GM20431 (cell line): ENCODE measurements around the gene ZSCAN2.

ENCODE experiments used
- in situ Hi-C: fragments of 300-500 bp; cut with MseI, MboI; formaldehyde crosslinking; loops from one replicate; pipeline ENCODE4 v1.15.0; 2020; ENCODE audit warnings: low sequenced_read_pairs; ENCODE audit not compliant: unreplicated experiment

ZSCAN2 gene

DNA sequence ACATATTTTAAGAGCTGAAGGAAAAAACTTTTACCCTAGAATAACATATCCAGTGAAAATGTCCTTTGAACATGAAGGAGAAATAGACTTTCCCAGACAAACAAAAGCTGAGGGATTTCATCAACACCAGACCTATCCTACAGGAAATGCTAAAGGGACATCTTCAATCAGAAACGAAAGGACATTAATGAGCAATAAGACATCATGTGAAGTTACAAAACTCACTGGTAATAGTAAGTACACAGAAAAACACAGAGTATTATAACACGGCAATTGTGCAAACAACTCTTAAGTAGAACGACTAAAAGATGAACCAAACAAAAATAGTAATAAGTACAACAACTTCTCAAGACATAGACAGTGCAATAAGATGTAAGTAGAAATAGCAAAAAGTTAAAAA is 3.5 kb upstream of the ZSCAN2 start:
- in situ Hi-C loops, result no loop called here

DNA sequence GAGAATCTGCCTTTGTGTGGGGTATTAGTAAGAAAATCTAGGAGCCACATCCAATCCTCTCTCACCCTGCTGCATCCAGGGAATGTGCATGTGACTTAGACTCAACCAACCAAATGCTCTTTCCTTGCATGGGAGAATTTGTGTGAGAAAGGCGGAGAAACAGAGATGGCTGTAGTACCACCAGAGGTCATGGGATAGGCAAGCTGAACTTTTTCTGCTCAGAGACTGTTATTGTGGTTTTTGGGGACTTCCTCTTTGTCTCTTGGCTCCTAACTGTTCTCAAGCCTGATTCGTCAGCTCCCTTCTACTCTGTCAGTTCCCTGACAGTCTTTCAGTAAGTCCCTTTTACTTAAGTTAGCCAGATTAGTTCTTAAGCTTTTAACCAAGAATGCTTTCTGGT is 2.6 kb upstream of the ZSCAN2 start:
- in situ Hi-C loops, result no loop called here

DNA sequence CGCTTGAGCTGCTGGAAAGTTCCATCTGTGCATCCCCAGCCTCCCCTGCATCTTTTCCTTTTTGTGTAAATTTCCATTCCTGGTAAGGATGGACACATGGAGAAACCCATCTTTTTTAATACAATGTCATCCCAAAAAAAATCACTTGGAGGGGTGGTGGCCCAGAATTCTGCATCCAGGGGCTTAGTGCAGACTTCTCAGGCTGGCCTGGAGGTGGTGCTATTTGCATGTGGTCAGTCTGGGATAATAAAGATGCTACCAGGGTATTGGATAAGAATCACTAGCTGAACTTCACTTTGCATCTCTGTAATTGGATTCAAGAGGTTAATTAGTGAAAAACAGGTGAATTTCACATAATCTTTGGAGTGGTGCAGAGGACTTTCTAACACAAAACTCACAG is 1.8 kb upstream of the ZSCAN2 start:
- in situ Hi-C loops, result no loop called here

DNA sequence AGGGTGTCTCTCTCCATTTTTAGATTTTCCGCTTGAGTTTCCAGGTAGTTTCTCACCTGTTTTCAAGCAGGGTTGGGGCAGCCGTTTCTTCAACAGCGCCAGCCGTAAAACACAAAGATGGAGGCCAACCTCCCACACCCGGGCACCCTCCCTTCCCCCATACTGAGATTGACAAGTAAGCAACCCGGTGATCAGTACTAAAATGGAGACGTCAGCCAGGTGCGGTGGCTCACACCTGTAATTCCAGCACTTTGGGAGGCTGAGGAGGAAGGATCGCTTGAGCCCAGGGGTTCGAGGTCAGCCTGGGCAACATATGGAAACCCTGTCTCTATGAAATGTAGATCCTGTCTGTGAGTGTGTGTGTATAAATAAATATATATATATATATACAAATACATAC is 903 bp upstream of the ZSCAN2 start:
- in situ Hi-C loops, result no loop called here

DNA sequence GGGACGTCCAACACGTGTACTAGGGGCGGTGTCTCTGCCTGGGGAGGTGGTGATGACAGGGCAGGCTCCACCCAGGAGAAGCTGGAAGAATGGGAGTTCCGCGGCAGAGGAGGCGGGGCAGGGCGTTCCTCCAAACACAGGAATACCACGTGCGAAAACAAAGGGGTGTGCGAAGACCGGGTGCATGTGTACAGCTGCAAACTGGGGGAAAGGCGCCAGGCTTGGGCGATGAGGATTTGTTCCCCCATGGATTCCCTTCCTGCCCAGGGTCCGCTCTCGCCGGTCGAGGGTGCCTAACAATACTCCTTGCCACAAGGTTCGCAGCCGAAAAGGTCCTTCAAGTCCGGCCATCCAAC is 500 bp upstream of the ZSCAN2 start:
- in situ Hi-C loops, result no loop called here

DNA sequence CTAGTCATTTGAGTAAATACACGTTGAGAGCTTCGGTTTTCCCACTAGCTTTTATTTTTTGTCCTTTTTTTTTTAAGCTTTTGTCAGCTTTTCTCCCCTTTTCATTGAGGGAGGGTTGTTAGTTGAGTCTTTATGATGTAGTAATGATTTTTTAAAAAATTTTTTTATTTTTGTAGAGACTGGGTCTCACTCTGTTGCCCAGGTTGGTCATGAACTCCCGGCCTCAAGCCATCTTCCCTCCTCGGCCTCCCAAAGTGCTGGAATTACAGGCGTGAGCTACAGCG is 688 bp downstream of the ZSCAN2 start:
- in situ Hi-C loops, result no loop called here

DNA sequence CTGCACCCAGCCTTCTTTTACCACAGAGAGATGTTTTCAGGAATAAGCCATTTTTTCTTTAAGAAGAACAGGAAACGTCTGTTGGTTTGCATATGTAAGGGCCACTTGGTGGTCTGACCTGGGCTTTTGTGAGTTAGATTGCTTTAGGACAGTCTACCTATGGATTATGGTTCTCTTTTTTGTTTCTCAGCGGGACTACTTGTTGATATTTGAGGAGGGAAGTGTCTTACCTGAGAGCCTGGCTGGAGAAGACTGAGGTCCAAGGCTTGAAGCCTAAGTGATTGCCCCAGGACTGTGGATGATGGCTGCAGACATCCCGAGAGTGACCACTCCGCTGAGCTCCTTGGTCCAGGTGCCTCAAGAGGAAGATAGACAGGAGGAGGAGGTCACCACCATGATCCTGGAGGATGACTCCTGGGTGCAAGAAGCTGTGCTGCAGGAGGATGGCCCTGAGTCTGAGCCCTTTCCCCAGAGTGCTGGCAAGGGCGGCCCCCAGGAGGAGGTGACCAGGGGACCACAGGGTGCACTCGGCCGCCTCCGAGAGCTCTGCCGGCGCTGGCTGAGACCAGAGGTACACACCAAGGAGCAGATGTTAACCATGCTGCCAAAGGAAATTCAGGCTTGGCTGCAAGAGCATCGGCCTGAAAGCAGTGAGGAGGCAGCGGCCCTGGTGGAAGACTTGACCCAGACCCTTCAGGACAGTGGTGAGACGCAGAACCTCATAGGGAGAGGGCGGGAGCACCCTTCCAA is 3.0 kb downstream of the ZSCAN2 start:
- in situ Hi-C loops, result no loop called here

DNA sequence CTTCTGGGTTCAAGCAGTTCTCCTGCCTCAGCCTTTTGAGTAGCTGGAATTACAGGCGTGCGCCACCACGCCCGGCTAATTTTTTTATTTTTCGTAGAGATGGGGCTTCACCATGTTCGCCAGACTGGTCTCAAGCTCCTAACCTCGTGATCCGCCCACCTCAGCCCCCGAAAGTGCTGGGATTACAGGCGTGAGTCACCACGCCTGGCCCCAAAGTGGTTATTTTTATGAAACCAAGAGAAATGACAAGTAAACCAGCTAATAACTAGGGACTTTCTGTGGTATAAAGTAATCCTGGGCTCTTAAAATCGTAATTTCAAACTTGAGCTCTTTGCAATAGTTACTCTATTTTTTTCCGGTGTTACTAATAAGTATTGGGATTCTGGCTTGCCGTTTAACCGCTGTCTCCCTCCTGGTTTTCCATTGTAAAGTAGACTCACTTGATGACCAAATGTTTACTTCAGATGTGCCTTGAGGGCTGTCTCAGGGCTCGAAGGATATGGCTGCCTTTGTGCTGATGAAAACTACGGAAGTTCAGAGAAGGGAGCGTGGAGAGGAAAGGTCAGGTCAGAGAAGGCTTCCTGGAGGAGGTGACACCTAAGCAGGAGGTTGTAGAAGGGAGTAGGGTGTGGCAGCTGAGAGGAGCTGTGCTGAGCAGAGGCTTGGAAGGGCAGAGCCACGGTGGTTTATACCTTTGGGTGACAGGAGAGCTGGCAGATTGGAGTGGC is 4.2 kb downstream of the ZSCAN2 start:
- in situ Hi-C loops, result no loop called here

DNA sequence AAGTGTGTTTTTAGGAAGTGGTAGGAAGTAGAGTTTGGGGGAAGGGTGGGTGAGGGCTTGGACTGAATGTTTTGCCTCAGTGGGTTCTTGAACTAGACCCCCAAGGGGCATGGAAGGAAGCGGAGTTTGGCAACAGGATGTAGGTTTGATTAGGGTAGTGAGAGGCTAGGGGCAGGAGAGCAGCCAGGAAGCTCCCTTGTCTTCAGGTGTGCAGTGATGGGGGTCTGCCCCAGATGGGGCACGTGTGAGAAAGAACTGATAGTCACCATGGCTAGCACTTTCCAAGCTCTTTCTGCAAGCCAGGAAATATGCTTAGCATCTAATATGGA is 4.7 kb downstream of the ZSCAN2 start:
- in situ Hi-C loops, result no loop called here

DNA sequence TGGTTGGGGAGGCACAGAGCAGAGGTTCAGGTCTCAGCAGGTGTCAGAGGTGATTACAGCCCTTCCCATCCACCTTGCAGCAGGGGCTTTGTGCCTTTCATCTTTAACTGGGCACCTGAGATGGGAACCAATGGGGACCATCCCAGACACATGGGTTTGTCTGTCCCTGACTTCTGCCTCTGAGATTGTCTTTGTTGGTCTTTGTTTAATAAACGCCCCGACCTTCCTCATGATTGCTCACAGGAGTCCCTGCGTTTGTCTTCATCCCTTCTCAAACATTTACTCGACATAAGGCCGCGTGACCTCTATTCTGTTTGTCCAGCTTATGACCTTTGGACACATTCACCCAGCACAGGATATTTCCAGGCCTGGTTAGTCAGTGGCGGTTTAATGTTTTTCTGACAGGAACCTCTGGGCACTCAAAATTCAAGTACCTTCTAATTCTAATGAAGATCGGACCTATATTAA is 5.9 kb downstream of the ZSCAN2 start:
- in situ Hi-C loops, result no loop called here

DNA sequence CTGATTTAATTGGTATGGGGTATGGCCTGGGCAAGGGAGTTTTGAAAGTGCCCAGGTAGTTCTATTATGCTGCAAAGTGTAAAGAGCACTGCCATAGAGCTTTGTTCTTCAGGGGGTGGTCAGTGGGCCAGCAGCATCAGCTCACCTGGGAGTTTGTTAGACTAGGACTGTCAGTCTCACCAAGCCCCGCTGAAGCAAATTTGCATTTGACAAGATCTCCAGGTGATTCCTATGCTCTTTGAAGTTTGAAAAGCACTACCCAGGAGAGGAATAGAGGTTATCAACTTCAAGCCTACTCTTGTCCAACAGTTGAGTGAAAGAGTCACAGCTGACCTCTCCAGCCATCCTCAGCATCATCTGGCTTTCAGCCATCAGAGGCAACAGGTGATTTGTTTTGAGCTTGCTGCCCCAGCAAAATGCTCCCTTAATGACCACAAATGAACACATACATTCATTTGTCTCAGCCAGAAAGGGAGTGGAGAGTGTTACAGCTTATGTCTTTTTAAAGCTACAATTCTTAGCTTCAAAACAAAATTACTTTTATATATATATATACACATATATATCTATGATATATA is 8.0 kb downstream of the ZSCAN2 start:
- in situ Hi-C loops, result no loop called here

DNA sequence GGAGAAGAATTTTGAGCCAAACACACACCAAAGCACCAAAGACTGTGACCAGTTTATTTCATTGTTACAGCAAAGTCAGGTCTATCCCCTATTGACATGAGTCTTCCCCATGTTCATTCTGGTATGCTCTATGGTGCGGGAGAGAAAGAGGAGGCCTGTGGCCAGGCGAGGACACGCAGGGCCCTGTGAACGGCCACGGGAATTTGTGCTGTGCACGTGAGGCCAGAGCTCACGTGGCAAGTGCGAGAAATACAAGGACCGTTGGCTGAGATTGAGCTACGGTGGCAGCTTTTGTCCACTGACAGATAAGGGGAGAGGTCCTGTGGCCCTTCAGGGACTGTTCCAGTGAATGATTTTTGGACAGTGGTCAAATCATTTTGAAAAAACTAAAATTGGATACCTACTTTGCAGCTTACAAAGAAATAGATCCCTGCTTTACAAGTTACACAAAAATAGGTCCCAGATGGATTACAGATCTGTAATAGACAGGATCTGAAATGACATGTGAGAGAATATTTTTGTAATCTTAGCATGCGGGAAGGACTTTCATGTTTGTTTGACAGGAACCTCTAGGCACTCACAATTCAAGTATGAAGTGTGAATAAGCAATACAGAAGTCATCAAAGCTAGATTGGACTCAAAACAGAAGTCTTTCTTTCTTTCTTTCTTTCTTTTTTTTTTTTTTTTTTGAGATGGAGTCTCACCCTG is 9.2 kb downstream of the ZSCAN2 start:
- in situ Hi-C loops, result no loop called here

DNA sequence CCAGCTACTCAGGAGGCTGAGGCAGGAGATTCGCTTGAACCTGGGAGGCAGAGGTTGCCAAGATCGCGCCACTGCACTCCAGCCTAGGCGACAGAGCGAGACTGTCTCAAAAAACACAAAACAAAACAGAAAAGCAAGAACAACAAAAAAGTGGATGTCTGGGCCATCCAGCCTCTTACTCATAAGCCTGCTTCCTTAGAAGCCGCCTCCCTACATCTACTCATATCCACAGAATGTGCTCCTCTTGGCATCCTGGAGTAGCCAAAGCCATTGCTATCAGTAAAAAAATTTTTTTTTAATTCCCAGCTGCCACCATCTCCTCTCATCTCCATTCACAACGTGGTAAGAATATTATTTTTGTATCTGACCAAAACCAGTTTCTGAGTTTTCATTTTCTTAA is 10.8 kb downstream of the ZSCAN2 start:
- in situ Hi-C loops, result no loop called here

DNA sequence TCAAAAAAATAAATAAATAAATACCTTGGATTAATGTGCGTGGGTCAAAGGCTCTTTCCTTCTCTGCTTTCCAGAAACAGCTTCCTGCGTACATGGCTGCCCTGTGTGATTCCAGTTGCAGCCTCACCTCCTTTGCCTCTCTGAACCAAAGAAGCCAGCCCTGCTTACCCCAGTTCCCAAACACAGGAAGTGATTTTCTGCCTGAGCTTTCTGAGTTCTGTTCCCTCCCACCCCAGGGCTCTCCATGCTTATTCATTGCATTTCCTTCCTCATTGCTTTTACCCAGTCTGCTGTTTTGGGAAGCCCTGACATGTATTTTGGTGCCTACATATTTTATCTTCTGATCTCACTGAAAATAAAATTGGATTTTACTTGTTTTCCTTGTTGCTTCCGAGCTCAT is 15.4 kb downstream of the ZSCAN2 start:
- in situ Hi-C loops, result no loop called here

DNA sequence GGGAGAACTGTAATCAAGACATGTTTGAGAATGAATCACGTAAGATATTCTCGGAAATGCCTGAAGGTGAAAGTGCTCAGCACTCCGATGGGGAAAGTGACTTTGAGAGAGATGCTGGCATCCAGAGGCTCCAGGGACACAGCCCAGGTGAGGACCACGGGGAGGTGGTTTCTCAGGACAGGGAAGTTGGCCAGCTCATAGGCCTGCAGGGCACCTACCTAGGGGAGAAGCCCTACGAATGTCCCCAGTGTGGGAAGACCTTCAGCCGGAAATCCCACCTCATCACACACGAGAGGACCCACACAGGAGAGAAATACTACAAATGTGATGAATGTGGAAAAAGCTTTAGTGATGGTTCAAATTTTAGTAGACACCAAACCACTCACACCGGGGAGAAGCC is 19.8 kb downstream of the ZSCAN2 start:
- in situ Hi-C loops, result no loop called here

DNA sequence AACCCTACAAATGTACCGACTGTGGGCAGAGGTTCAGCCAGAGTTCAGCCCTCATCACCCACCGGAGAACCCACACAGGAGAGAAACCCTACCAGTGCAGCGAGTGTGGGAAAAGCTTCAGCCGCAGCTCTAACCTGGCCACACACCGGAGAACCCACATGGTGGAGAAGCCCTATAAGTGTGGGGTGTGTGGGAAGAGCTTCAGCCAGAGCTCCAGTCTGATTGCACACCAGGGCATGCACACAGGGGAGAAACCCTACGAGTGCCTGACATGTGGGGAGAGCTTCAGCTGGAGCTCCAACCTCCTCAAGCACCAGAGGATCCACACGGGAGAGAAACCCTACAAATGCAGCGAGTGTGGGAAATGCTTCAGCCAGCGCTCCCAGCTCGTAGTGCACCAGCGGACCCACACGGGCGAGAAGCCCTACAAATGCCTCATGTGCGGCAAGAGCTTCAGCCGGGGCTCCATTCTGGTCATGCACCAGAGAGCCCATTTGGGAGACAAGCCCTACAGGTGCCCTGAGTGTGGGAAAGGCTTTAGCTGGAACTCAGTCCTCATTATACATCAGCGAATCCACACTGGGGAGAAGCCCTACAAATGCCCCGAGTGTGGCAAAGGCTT is 20.7 kb downstream of the ZSCAN2 start:
- in situ Hi-C loops, result no loop called here

DNA sequence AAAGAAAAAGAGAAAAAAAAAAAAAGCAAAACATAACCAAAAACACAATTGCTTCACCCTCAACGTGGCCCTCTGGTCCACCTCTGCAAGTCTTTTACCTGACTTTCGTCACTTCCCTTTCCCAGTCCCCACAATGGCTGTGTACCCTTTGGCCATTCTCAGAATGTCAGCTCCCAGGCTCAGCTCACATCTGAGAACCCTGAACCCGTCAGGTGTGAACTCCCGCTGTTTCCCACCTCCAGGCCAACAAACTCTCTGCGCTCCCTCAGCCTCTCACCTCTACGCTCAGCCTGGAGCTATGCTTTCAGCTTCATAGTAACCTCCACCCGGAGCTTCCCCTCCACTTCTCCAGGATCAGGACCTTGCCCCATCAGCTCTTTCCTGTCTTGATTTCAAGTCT is 23.6 kb downstream of the ZSCAN2 start:
- in situ Hi-C loops, result no loop called here

DNA sequence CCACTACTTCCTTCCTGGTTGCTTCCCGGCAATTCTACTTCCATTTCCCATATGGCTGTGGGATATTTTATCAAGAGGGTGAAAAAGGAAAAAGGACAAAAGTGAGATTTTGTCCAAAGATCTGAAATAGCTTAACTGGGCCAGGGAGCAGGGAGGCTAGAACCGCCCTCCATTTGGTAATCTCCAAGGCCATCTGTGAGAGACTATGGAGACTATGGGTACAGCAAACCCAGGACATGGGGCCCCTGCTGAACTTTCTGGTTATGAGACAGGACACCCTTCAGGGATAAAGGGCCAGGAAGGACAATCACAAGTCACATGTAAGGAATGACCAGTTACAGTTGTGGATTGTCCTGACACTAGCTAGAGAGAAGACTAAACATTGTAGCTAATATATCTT is 24.3 kb downstream of the ZSCAN2 start:
- in situ Hi-C loops, result no loop called here

DNA sequence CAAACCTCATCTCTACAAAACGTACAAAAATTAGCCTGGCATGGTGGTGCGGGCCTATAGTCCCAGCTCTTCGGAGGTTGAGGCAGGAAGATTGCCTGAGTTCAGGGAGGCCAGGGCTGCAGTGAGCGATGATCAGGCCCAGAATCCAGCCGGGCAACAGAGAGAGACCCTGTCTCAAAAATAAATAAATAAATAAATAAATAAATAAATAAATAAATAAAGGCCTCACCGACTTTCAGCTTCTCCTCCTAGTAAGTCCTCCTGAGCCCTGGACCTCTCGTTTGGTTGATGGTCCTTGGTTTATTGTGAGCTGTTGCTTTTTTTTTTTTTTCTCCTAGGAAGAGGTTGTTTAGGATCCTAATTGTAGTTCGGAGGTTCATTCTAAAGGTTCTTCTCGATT is 28.2 kb downstream of the ZSCAN2 start:
- in situ Hi-C loops, result no loop called here

DNA sequence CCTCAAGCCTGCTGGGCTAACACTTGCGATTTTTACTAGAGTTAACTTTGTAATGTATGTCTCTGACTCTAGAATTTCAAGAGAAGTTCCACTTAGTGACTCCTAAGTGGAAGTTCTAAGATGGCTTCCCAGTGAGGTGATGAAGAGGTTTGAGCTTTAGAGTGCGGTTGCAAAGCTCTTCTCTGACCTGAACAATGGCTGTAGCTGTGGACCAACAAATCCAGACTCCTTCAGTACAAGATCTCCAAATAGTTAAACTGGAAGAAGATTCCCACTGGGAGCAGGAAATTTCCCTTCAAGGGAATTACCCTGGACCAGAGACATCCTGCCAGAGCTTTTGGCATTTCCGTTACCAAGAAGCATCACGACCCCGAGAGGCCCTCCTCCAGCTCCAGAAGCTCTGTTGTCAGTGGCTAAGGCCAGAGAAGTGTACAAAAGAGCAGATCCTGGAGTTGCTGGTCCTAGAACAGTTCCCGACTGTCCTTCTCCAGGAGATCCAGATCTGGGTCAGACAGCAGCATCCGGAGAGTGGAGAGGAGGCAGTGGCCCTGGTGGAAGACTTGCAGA is 31.0 kb downstream of the ZSCAN2 start:
- in situ Hi-C loops, result no loop called here
